Measurements from ENCODE around the gene DUSP8. TPM values are rescaled to one million over a fixed set of nuclear protein-coding genes. Genes with fewer than 3 reads are reported as not detected.

DUSP8 gene
- total and polyA plus RNA-seq, 2 of the 8 experiments (the other 6 are each of a cell fraction or from before 2014, with no cell fraction given), result 2.8 to 3.6 TPM

GRCh38 chr11:1576825-1577224 lies 4.8 kb upstream of the DUSP8 start:
- Histone ChIP-seq H3K9me3 (ENCODE audit: insufficient read depth in 2 of 2, low read depth in 1 of 2, low read length in 1 of 2) (peaks cover 0 to 6% of the 10 kb centered on the region in 2 experiments; a peak in 2 of 4 replicates), H3K4me1 (replicated peaks in 1 of 4; ENCODE audit: control insufficient read depth in 3 of 4, insufficient read depth in 4 of 4, low read length in 3 of 4) (peaks cover 0 to 14% (median 6%) of the 10 kb centered on the region in 4 experiments; a peak in 6 of 7 replicates), H3K4me3 (ENCODE audit: extremely low read depth in 1 of 4, insufficient read depth in 2 of 4, low read depth in 3 of 4, low read length in 4 of 4) (no peak overlapping the region), H3K79me2 (ENCODE audit: control insufficient read depth in 1 of 2, insufficient read depth in 2 of 2, low read length in 2 of 2) (no peaks in the 10 kb centered on the region), H3K14ac (ENCODE audit: insufficient read length) (no peak overlapping the region), H4K5ac (ENCODE audit: insufficient read length, low read depth, low read length) (no peak overlapping the region), H4K8ac (ENCODE audit: extremely low read depth, insufficient read depth, low read length) (no peak overlapping the region), H2AFZ (ENCODE audit: low read length) (no peak overlapping the region), H3K9ac (replicated peaks in 1 of 4; ENCODE audit: extremely low read depth in 1 of 4, low read depth in 3 of 4, low read length in 3 of 4) (no peak overlapping the region), H3K23me2 (ENCODE audit: low read depth, low read length) (no peaks in the 10 kb centered on the region; the same call in 1 of the 2 replicates), H3K23ac (ENCODE audit: insufficient read length) (no peak overlapping the region), H3K27ac (ENCODE audit: low read depth, low read length) (no peak overlapping the region), H3K27me3 (replicated peaks in 1 of 4; ENCODE audit: control insufficient read depth in 3 of 4, extremely low read depth in 1 of 4, insufficient read depth in 3 of 4, low read length in 3 of 4) (peaks cover 18 to 34% (median 30%) of the 10 kb centered on the region in 4 experiments), H3K4ac (replicated peaks; ENCODE audit: insufficient read length, low read depth, low read length) (no peak overlapping the region), H2BK20ac (ENCODE audit: low read length) (no peak overlapping the region), H3K4me2 (ENCODE audit: insufficient read depth in 1 of 2, low read depth in 2 of 2, low read length in 2 of 2) (no peak overlapping the region), H2AK5ac (ENCODE audit: low read depth, low read length) (no peak overlapping the region), H2BK12ac (ENCODE audit: low read depth, low read length) (no peak overlapping the region), H3K79me1 (ENCODE audit: low read depth, low read length) (no peaks in the 10 kb centered on the region), H3K18ac (ENCODE audit: extremely low read depth, low read length) (no peak overlapping the region; the same call in 1 of the 2 replicates), H2BK120ac (replicated peaks; ENCODE audit: low read depth, low read length) (no peak overlapping the region), H4K20me1 (replicated peaks in 1 of 2; ENCODE audit: control insufficient read depth in 1 of 2, insufficient read depth in 2 of 2, low read length in 2 of 2) (peaks cover 0 to 4% of the 10 kb centered on the region in 2 experiments), H3K56ac (replicated peaks; ENCODE audit: insufficient read length, low read depth, low read length) (no peak overlapping the region), H3K36me3 (ENCODE audit: control insufficient read depth in 2 of 4, insufficient read depth in 4 of 4, low read length in 3 of 4) (no peaks in the 10 kb centered on the region), H4K91ac (replicated peaks; ENCODE audit: insufficient read length, low read length) (no peak overlapping the region), H2BK15ac (ENCODE audit: low read length) (no peak overlapping the region), H2BK5ac (ENCODE audit: low read depth, low read length) (no peak overlapping the region)
- WGBS, 2 experiments (ENCODE audit: extremely low coverage in 1 of 2, insufficient coverage in 1 of 2, insufficient read length in 1 of 2, insufficient replicate concordance in 2 of 2, low coverage in 1 of 2, low lambda C conversion rate in 2 of 2, missing lambda C conversion rate in 1 of 2), result 83% methylated on average over 6 of the region's 6 CpGs; no CpG with 5 or more reads in 1 of the 2 experiments
- FAIRE-seq (no peak), DNase-seq (ENCODE audit: low read depth in 1 of 2, low spot score in 2 of 2) (no peak)
- TF ChIP-seq SP4 (IDR thresholded peaks at IDR 0.05; ENCODE audit: low read length) (no peak), ATF2 (IDR thresholded peaks at IDR 0.05; ENCODE audit: low read length) (no peak)
- ChIA-PET CTCF (ENCODE audit: partially characterized antibody) (interaction anchor here (0.6 to 8.2 kb wide), 13 partner anchors 12 to 336 kb away, joined by 3 to 144 read pairs (median 3); partner anchors contain the start of genes KRTAP5-2 and KRTAP5-5), POLR2A (ENCODE audit: partially characterized antibody) (interaction anchor here (0.6 kb wide), 2 partner anchors 16 to 50 kb away, joined by 3 read pairs; no protein-coding TSS in a partner anchor)
